Gastrocnemius medialis (tissue), 4 donors: ENCODE results near the gene DDX31.

Experiments used
- CTCF ChIP-seq, 5 experiments: fragments of 450-650 bp in 3 of 5; fragments of 200-600 bp in 2 of 5; sonication (generic) in 2 of 5; IDR thresholded peaks in 4 of 5; conservative IDR thresholded peaks in 1 of 5; 1 replicate in 4 of 5; 2 replicates in 1 of 5; pipeline ENCODE4 v1.5.1; 2016 to 2019; ENCODE audit warnings: antibody characterized with exemption in 5 of 5, mild to moderate bottlenecking in 3 of 5, moderate library complexity in 3 of 5
- POLR2A ChIP-seq, 2 donors: fragments of 450-650 bp; IDR thresholded peaks; one replicate each; pipeline ENCODE4 v1.6.1; 2017; ENCODE audit warnings: antibody characterized with exemption in 2 of 2, mild to moderate bottlenecking in 2 of 2, moderate library complexity in 2 of 2

- TF ChIP-seq CTCF (IDR thresholded peaks at IDR 0.05 in 4 of 5, conservative IDR thresholded peaks at IDR 0.05 in 1 of 5) (no peak), POLR2A (IDR thresholded peaks at IDR 0.05) (no peak)
Observed at GRCh38 chr9:132708239-132708638, 38.5 kb upstream of the DDX31 start.
